ENCODE measurements around the gene BSPH1.
"Not testable (repeated sequence)": the region's sequence is repeated elsewhere in the genome, so short reads cannot be mapped to it uniquely, and the experiment has no call there.

The BSPH1 gene

DNA sequence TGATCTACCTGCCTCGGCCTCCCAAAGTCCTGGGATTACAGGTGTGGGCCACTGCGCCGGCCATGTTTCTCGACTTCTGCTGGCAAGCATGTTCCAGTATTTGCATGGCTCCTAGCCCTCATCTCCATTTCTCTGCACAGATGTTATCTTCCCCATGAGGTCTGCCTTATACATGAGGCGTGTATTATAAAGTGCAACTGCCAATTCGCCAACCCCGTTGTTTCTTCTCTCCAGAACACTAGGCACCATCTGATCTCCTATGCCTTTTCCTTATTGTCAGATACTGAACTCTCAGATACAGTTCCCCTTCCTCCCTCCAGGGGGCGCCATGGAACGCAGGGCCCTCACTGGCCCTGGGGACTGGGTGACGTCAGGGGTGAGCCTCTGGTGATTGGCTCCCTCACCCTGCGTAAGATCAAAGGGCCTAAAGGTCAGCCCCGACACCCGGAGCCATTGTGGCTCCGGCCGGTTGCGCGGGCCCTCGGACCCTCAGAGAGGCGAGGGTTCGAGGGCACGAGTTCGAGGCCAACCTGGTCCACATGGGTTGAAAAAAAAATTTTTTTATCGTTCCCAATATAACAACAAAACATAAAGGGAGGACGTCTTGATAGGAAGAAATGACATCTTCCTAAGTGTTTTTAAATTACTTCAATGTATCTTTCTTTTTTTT is 42.0 kb downstream of the BSPH1 start:
- in situ Hi-C loops (cut with MboI; ENCODE audit: low pct_unique_long_range_greater_than_20kb, low sequenced_read_pairs): loop anchor here (25.0 kb wide), 1 partner anchor 162 kb away; the partner anchor contains the start of gene PLA2G4C
- DNase-seq: not testable (repeated sequence)

DNA sequence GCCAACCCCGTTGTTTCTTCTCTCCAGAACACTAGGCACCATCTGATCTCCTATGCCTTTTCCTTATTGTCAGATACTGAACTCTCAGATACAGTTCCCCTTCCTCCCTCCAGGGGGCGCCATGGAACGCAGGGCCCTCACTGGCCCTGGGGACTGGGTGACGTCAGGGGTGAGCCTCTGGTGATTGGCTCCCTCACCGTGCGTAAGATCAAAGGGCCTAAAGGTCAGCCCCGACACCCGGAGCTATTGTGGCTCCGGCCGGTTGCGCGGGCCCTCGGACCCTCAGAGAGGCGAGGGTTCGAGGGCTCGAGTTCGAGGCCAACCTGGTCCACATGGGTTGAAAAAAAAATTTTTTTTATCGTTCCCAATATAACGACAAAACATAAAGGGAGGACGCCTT is 63.4 kb downstream of the BSPH1 start:
- in situ Hi-C loops (cut with MboI; ENCODE audit: low pct_unique_long_range_greater_than_20kb, low sequenced_read_pairs); DNase-seq: not testable (repeated sequence)

DNA sequence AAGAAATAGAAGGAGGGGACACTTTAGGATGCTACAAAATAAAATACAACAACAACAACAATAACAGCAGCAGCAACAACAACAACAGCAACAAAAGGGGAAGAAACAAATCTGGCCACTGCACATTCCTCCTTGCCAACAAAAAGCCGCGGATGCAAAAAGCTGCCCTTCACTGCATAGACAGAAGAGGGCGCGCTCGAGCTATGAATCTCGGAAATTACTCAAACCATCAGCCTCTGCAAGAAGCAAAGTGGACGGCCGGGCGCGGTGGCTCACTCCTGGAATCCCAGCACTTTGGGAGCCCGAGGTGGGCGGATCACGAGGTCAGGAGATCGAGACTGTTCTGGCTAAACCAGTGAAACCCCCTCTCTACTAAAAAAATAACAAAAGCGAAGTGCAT is 71.9 kb downstream of the BSPH1 start:
- in situ Hi-C loops (cut with MboI; ENCODE audit: low pct_unique_long_range_greater_than_20kb, low sequenced_read_pairs); DNase-seq: not testable (repeated sequence)
